ENCODE results near the gene FPGS.
"Not testable (repeated sequence)": the region's sequence is repeated elsewhere in the genome, so short reads cannot be mapped to it uniquely, and the experiment has no call there.

Gene FPGS

DNA sequence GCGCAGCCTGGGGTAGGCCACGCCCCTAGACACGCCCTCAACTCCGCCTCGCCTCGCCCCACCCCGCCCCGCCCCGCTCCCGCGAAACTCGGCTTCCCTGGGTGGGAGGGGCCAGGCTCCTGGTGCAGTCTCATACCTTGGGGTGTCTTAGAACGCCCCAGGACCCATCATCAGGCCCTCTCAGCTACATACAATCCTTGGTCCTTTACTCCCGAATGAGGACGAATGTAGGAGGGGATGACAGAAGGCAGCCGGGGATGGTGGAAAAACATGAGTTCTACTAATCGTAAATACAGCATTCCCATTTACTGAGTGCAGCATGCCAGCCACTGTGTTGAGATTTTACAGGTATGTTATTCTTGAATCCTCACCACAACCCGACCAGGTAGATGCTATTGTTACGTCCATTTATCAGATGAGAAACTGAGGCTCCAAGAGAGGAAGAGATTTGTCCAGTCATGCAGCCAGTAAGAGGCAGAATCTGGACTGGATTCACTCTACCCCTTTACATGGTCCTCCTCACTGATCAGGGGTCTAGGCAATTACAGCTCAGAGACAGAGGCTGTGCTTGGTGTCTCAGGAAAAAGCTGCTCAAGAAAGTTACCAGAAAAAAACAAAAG, 31.0 kb upstream of the FPGS start:
- DNase-seq (ENCODE audit: low read depth): no peak

- DNase-seq (ENCODE audit: low read depth): no peak
These were observed 30.1 kb upstream of the FPGS start for GRCh38 chr9:127772603-127773002.

DNA sequence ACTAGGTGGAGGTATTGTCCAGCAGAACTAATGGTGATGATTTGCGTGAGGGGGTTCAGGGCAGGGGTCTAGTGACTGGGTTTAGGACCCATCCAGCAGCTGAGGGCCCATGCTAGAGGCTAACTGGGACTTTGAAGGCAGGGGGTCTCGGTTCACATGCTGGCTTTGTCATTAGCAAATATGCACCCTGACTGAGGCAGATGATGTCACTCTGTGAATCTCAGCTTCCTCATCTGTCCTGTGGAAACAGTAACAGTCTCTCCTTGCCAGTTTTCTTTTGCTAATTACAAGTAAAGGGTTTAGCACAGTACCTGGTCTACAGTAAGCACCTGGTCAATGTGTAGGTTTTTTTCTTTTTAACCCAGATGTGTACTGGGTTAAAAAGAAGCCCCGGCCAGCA, 29.4 kb upstream of the FPGS start:
- DNase-seq (ENCODE audit: low read depth): no peak

DNA sequence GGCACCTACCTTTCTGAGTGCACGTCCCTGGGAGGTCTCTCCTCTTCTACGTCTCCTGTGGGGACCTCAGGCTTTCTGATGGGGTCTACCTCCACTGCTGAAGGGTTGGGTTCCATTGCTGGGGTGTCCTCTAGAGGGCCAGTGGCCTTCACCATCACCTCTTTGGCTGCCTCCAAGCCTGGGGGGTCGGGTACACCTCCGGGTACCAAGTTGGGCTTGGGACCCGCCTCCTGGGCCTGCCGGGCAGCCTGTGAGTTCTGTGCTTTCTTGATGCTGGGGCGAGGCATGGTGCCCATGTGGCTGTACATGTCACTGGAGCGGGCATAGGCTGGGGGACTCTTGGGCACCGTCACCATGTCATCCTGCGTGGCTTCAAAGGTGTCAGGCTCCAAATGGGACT, 28.7 kb upstream of the FPGS start:
- no peak for DNase-seq (ENCODE audit: low read depth)

DNA sequence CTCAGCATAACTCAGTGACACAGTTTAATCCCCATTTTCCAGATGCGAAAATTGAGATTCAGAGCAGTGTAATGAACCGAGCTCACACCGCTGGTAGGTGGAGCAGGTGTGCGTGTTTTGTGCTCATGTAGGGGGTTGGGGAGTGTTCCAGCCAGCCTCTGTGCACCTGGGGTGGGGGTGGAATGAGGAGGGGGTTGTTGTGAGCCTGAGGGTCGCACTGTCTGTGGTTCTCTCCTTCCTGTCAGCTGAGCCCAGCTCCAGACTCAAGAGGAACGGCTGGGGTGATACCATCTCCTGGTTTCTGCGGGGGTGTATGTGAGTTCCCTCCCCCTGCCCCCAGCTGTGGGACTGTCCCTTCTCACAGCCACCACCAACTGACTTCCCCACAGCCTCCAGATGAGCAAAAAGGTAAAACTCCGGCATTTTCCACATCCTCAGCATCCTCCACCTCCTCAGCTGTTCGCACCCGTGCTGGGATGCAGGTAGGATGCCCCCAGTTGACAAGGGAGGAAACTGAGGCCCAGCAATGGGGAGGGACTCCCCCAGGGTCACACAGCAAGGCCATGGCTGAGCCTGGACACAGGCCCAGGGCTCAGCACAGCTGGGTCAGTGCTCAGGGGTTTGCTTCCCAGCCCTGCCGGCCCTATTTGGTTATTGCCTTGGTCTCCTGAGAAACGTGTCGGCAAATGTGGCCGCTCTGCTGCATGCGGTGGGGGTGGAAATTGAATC, 26.3 kb upstream of the FPGS start:
- DNase-seq (ENCODE audit: low read depth): no peak

DNA sequence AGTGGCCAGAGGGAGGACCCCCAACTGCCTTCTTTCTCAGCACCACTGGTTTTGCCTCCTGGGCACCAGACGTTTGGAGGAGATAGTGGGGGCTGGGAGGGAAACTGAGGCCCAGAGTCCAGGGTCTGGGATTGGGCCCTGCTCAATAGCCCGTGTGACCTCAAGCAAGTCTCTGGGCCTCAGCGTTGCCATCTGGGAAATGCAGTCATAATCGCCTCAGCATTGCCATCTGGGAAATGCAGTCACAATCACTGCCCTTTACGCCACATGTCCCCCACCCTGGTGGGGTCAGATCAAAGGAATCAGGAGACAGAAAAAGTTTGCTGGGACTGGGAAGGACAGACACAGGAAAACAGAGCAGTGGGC, 25.8 kb upstream of the FPGS start:
- no peak for DNase-seq (ENCODE audit: low read depth)

DNA sequence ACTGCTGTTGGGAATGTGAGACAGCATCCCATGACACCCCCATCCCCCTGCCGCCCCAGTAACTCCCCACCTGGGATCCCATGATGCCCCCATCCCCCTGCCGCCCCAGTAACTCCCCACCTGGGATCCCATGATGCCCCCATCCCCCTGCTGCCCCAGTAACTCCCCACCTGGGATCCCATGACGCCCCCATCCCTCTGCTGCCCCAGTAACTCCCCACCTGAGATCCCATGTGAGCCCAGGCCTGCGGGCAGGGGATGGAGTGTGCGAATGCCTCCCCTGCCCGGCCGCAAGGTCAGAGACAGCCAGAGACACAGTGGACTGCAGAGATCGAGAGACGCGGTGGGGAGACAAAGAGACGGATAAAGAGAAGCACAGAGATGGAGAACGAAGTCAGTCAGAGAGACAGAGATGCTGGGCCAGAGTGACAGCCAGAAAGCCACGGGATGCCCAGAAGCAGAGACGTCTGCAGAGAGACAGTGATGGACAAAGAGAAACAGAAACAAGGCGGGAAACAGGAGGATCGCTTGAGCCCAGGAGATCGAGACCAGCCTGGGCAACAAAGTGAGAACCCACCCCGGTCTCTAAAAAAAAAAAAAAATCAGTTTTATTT, 25.2 kb upstream of the FPGS start:
- no peak for DNase-seq (ENCODE audit: low read depth)

DNA sequence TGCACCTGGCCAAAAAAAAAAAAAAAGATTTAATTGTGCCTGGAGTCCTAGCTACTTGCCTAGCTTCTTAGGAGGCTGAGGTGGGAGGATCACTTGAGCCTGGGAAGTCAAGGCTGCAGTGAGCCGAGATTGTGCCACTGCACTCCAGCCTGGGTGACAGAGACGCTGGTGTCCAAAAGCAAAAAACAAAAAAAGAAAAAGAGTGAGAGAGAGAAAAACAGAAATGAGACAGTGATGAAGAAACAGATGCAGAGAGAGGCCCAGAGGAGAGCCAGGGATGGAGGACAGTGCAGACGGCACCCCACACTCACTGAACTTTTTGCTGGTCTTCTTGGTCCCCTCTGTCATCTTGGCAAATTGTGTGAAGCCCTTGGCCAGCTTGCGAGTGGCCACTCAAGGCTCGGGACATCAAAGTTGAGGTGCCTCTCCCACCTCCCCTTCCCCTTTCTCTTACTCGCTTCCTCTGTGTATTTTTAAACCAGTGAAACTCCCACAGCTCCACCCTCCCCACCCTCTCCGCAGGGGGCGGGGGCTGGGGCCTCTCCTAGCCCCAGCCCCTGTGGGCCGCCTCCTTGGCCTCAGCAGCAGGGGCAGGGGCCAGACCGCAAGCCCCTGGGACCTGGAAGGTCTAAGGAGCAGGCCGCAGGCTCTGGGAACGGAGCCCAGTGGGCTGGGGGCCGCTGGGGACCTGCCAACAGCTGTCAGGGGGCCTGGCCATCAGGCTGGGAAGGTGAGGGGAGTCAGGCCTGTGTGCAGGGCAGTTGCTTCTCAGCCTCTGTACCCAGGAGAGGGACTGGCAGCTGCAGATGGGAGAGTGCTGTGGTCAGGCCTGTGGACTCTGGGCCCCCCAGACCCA, 24.2 kb upstream of the FPGS start, which contains the start of gene SH2D3C:
Gene SH2D3C (minus strand): TSS at position 387 of the 856 bp plus-strand sequence. CDS start 39 bp downstream, at position 348.
- DNase-seq (ENCODE audit: low read depth): no peak

- no peak for DNase-seq (ENCODE audit: low read depth)
These were observed 23.3 kb upstream of the FPGS start for GRCh38 chr9:127779136-127779981.

DNA sequence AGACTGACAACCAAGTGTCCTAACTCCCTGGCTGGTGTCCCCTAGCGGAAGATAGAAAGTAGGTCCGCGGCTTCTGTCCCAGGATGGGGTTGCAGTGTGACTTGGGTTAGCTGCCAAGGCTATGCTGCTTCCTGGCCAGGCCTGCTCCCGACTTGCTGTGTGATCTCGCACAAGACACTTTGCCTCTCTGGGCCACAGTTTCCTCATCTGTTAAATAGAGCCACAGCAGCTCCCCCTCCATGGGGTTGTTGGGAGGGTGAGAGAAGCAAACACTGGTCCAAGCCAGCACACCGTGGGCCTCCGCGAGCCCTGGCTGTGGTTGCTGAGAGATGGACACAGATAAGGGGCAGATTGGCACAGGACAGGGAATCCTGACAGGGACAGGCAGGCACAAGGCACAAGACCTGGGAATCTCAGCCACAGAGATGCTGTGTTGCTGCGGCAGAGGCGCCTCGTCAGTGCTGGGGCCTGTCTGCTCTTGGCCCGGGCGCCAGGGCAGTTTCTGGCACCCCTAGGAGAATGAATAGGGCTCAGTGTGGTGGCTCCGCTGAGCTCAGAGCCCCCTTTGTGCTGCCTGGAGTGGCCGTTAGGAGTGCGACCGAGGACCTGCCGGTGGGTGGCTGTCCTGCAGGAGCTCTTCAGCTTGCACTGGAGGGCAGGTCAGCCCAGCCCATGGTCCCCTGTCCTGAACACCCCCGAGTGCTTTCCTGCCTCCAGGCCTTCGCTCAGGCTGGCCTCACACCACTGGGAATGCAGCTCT, 22.4 kb upstream of the FPGS start:
- DNase-seq (ENCODE audit: low read depth): no peak

GRCh38 chr9:127780909-127781308, 21.8 kb upstream of the FPGS start:
- DNase-seq (ENCODE audit: low read depth): not testable (repeated sequence)

- DNase-seq (ENCODE audit: low read depth): no peak
These were observed 20.9 kb upstream of the FPGS start for GRCh38 chr9:127781806-127782205.

GRCh38 chr9:127783111-127784008, 19.3 kb upstream of the FPGS start:
- DNase-seq (ENCODE audit: low read depth): no peak

DNA sequence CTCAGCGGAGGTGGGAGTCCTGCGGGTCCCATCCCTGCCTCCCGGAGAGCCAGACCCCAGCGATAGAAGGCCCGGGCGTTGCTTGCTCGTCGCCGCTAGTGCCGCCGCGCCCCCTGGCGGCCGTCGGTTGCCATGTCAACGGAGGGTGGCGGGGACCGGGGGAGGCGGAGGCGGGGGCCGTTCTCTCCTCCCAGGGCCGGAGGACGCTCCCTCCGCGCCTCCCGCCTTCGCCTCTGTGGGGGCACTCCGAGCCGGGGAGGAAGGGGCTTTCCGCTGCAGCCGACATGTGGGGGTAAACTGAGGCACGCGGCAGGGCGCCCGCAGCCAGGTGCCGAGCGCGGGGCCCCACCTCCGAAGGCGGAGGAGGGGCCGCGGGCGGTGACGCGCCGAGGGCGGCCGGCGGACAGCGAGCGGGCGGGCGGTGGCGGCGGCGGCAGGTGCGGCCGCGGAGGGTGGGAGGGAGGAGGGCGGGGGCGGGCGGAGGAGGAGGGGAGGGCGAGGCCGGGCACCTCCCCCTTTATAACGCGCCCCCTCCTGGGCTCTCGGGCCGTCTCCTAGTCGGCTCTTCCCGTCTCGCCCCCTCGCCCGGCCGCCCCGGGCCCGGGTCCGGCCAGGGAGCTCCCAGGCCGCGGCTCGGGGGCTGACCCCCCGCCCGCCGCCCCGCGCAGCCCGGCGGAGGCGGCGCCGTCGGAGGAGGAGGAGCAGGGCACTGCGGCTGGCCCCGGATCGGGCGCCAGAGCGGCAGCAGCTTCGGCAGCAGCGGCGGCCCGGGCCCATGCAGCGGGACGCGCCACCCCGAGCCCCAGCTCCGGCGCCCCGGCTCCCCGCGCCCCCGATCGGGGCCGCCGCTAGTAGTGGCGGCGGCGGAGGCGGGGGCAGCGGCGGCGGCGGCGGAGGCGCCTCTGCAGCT, 17.4 kb upstream of the FPGS start:
- peak; percentile 59 for DNase-seq (ENCODE audit: low read depth)

DNA sequence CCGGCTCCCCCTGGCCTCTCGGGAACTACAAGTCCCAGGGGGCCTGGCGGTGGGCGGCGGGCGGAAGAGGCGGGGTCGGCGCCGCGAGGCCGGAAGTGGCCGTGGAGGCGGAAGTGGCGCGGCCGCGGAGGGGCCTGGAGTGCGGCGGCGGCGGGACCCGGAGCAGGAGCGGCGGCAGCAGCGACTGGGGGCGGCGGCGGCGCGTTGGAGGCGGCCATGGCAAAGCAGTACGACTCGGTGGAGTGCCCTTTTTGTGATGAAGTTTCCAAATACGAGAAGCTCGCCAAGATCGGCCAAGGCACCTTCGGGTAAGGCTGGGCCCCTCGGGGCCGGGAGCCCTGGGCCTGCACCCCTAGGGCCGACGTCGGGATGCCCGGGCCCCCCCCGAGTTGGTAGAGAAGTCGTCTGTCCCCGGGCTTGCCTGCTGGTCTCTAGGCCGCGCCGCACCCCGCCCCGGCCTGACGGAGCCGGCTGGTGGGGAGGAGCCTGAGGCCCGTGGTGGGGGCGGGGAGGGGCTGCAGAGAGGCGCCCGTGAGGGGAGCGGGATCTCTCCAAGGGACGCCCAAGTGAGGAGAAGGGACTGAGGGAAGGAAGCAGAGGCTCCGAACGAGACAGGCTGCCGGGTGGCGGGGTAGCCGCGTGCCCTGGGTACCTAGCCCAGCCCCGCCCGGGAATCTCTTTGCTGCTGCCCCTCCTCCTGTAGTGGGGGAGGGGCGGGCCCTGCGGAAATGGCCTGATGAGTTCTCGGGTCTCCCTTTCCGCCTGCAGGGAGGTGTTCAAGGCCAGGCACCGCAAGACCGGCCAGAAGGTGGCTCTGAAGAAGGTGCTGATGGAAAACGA, 16.5 kb upstream of the FPGS start, which contains the start of gene CDK9:
Gene CDK9 (plus strand): TSS at position 102 of the 840 bp plus-strand sequence. CDS start 115 bp downstream, at position 217.
- peak; percentile 78 for DNase-seq (ENCODE audit: low read depth)

DNA sequence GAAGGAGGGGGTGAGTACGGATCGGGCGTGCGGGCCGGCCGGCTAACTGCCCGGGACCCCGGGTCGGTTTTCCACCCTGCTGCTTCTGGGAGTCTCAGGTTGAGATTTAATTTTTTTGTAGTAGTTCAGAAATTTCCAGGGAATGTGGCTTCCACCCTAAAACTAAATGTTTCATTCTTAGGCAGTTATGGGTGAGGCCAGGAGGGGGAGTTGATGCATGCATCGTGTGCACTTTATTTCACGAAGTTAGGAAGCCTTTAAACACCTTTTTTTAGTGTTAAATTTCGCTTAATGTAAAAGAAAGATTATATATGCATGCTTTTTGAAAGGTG, 15.9 kb upstream of the FPGS start:
- DNase-seq (ENCODE audit: low read depth): no peak

GRCh38 chr9:127788337-127789011, 14.2 kb upstream of the FPGS start:
- no peak for DNase-seq (ENCODE audit: low read depth)

Data from amniotic epithelial cell (primary cell).